Hepatocyte (in vitro differentiated cells): Measurements from ENCODE around the gene KCNJ14. TPM values are rescaled to one million over a fixed set of nuclear protein-coding genes. Genes with fewer than 3 reads are reported as not detected.

ENCODE experiments used
- DNase-seq: peaks from one replicate; pipeline ENCODE4 v3.0.0-alpha.2; 2016; ENCODE audit warnings: low spot score
- H2AFZ ChIP-seq: fragments of 200-600 bp; sonication (generic); 2 replicates; pipeline ENCODE4 v1.6.0; 2016; ENCODE audit warnings: antibody characterized with exemption, mild to moderate bottlenecking
- H3K27ac ChIP-seq: fragments of 200-600 bp; sonication (generic); 2 replicates; pipeline ENCODE4 v1.5.1; 2016; ENCODE audit warnings: mild to moderate bottlenecking
- H3K27me3 ChIP-seq: fragments of 200-600 bp; sonication (generic); 2 replicates; pipeline ENCODE4 v1.6.1; 2016
- H3K36me3 ChIP-seq: fragments of 200-600 bp; sonication (generic); replicated peaks from 2 replicates; pipeline ENCODE4 v1.5.1; 2016; ENCODE audit warnings: low read depth; ENCODE audit not compliant: insufficient read depth
- H3K4me1 ChIP-seq: fragments of 200-600 bp; sonication (generic); 2 replicates; pipeline ENCODE4 v1.5.1; 2016; ENCODE audit warnings: mild to moderate bottlenecking, moderate library complexity; ENCODE audit not compliant: insufficient read depth
- H3K4me2 ChIP-seq: fragments of 200-600 bp; sonication (generic); 2 replicates; pipeline ENCODE4 v1.6.0; 2016
- H3K4me3 ChIP-seq: fragments of 200-600 bp; sonication (generic); 2 replicates; pipeline ENCODE4 v1.5.1; 2016; ENCODE audit warnings: mild to moderate bottlenecking
- H3K79me2 ChIP-seq: fragments of 200-600 bp; sonication (generic); 2 replicates; pipeline ENCODE4 v1.6.0; 2017; ENCODE audit warnings: mild to moderate bottlenecking
- H3K9me2 ChIP-seq: fragments of 200-600 bp; sonication (generic); replicated peaks from 2 replicates; pipeline ENCODE4 v1.6.0; 2017; ENCODE audit warnings: mild to moderate bottlenecking; ENCODE audit not compliant: insufficient read depth
- H3K9me3 ChIP-seq: fragments of 200-600 bp; sonication (generic); 2 replicates; pipeline ENCODE4 v1.5.1; 2016; ENCODE audit warnings: low read depth, mild to moderate bottlenecking
- H4K20me1 ChIP-seq: fragments of 200-600 bp; sonication (generic); 2 replicates; pipeline ENCODE4 v1.6.0; 2016; ENCODE audit warnings: mild to moderate bottlenecking; ENCODE audit not compliant: insufficient read depth, poor library complexity, severe bottlenecking
- EZH2 ChIP-seq: fragments of 200-600 bp; sonication (generic); IDR thresholded peaks from 2 replicates; pipeline ENCODE4 v1.6.1; 2016; ENCODE audit warnings: antibody characterized with exemption, mild to moderate bottlenecking, borderline replicate concordance
- EZH2phosphoT487 ChIP-seq: fragments of 200-600 bp; sonication (generic); IDR thresholded peaks from one replicate; pipeline ENCODE4 v1.6.1; 2018; ENCODE audit warnings: antibody characterized with exemption, mild to moderate bottlenecking, low read depth, moderate library complexity; ENCODE audit not compliant: unreplicated experiment, severe bottlenecking
- WGBS: methylation state at CpG from one replicate; pipeline ENCODE4 v1.1.6; 2016; ENCODE audit warnings: low lambda C conversion rate; ENCODE audit errors: missing lambda C conversion rate; 5-methylcytosine and 5-hydroxymethylcytosine counted together
- polyA plus RNA-seq: library from polyadenylated mRNA; unstranded; fragments of >200 nt; fragmentation: Nextera tagmentation; extraction: Ambion mirVana; gene quantifications from 2 replicates; pipeline ENCODE4 v1.2.1, GENCODE V29; 2016
- total RNA-seq: library from RNA; depleted of rRNA; stranded (reverse); fragments of >200 nt; gene quantifications from 2 replicates; pipeline ENCODE4 v1.2.3, GENCODE V29; 2014
- TF ChIP-seq, protein P1 (sequence below): fragments of 200-600 bp; sonication (generic); IDR thresholded peaks from 2 replicates; pipeline ENCODE4 v1.5.1; 2016; ENCODE audit warnings: antibody characterized with exemption, mild to moderate bottlenecking; ENCODE audit not compliant: poor library complexity

Gene KCNJ14
- total and polyA plus RNA-seq, 2 experiments from 2014 or later, result 0.70 to 1.1 TPM

DNA sequence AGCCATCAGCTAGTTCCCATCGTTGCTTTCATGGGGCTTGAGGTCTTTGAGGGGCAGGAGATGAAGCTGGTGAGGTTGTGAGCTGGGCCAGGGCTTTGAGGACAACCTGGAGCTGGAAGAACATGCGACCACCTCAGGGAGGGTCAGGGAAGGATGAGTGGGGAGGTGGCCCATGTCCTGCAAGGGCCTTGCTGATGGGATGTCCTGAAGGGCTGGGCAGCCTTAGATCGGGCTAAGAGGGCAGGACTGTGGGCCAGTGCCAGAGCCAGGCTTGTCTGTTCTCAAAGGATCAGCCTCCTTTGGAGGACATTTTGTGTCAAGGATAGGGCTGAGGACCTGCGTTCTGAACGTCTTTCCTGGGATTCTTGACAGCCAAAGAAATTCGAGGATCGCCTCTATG, 24.3 kb downstream of the KCNJ14 start:
- no peaks in the 10 kb centered on the region for H3K9me2 ChIP-seq
- no peak for TF ChIP-seq EZH2
- no peak for TF ChIP-seq EZH2phosphoT487
- TF ChIP-seq, protein P1, sequence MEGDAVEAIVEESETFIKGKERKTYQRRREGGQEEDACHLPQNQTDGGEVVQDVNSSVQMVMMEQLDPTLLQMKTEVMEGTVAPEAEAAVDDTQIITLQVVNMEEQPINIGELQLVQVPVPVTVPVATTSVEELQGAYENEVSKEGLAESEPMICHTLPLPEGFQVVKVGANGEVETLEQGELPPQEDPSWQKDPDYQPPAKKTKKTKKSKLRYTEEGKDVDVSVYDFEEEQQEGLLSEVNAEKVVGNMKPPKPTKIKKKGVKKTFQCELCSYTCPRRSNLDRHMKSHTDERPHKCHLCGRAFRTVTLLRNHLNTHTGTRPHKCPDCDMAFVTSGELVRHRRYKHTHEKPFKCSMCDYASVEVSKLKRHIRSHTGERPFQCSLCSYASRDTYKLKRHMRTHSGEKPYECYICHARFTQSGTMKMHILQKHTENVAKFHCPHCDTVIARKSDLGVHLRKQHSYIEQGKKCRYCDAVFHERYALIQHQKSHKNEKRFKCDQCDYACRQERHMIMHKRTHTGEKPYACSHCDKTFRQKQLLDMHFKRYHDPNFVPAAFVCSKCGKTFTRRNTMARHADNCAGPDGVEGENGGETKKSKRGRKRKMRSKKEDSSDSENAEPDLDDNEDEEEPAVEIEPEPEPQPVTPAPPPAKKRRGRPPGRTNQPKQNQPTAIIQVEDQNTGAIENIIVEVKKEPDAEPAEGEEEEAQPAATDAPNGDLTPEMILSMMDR, result no peak
- H4K20me1 ChIP-seq, result no peaks in the 10 kb centered on the region
- no peaks in the 10 kb centered on the region for H3K9me3 ChIP-seq
- no peaks in the 10 kb centered on the region for H3K79me2 ChIP-seq
- 98% methylated on average over 7 of the region's 7 CpGs for WGBS
- no peaks in the 10 kb centered on the region for H3K27me3 ChIP-seq
- DNase-seq, result no peak
- no peak overlapping the region for H3K4me3 ChIP-seq
- H3K36me3 ChIP-seq, result no peaks in the 10 kb centered on the region
- no peak overlapping the region for H3K4me2 ChIP-seq
- no peak overlapping the region for H2AFZ ChIP-seq
- no peak overlapping the region for H3K27ac ChIP-seq
- H3K4me1 ChIP-seq, result no peaks in the 10 kb centered on the region

DNA sequence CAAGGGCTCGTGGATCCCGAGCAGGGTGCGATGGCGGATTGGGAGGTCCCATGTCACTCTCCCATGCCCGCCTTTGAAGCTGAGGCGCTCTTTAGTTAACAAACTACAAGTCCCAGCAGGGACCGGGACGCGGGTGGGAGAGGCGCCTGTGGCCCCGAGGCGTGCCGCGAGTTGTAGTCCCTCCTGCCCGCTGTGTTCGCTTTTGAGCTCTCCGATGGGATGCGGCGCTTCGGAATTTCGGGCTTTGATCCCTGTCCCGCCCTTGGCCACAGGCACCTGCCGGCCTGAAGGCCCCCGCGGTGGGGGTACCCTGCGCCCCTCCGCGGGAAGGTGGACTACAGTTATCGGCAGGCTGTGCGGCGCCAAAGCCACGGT, 24.8 kb downstream of the KCNJ14 start:
- H3K79me2 ChIP-seq, result no peaks in the 10 kb centered on the region
- H4K20me1 ChIP-seq, result no peaks in the 10 kb centered on the region
- H3K4me2 ChIP-seq, result no peak overlapping the region
- H3K9me3 ChIP-seq, result no peaks in the 10 kb centered on the region
- H2AFZ ChIP-seq, result no peak overlapping the region
- H3K4me3 ChIP-seq, result no peak overlapping the region
- DNase-seq, result no peak
- no peak overlapping the region for H3K27ac ChIP-seq
- 94% methylated on average over 31 of the region's 32 CpGs for WGBS
- H3K4me1 ChIP-seq, result no peaks in the 10 kb centered on the region
- no peaks in the 10 kb centered on the region for H3K36me3 ChIP-seq
- TF ChIP-seq, protein P1, result no peak
- no peak for TF ChIP-seq EZH2phosphoT487
- TF ChIP-seq EZH2, result no peak
- H3K9me2 ChIP-seq, result no peaks in the 10 kb centered on the region
- no peaks in the 10 kb centered on the region for H3K27me3 ChIP-seq

DNA sequence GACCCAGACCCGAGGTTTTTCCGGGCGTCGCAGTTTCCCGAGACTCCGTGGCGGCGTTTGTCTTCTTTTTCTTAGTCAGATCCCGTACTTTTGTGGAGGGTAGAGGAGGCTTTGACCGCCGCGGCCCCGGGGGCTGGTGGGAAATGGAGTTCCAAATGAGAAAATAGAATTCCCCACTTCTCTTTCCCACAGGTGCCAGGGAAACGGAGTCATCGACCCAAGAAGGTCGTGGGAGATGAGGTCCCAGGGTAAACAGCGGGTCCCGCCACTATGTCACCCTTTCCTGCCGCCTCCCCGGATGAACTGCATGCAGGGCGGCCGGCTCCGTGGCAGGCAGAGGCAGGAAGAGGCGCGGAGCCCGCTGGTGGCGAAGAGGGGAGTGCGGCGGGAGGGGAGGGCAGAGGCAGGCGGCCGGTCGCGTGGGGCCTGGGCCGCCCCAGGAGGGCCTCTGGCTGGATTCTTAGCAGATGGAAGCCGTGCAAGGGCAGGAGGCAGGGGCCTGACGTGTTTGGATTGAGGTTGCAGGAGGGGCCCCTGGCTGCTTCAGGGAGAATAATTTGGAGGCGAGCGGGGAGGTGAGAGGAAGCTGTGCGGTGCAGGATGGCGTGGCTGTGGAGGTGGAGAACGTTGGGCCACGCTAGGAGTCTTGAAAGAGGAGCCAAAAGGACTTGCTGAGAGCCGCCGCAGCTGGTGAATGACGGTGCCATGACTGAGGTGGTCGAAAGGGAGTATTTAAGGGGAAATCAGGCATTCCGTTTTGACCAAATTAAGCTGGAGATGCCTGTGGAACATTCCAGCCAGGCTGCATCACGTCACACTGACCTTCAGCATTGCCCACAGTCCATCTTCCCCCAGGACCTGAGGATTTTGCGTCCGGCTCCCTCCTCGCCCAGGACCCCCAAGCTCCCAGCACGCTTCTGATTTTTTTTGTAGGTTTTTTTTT, 25.5 kb downstream of the KCNJ14 start:
- Histone ChIP-seq H3K27me3 (no peaks in the 10 kb centered on the region), H3K27ac (no peak overlapping the region), H4K20me1 (no peaks in the 10 kb centered on the region), H3K4me3 (no peak overlapping the region), H3K4me1 (no peaks in the 10 kb centered on the region), H3K4me2 (no peak overlapping the region), H3K36me3 (no peaks in the 10 kb centered on the region), H3K9me3 (no peaks in the 10 kb centered on the region), H2AFZ (no peak overlapping the region), H3K79me2 (no peaks in the 10 kb centered on the region), H3K9me2 (no peaks in the 10 kb centered on the region)
- TF ChIP-seq EZH2phosphoT487, result no peak
- TF ChIP-seq EZH2, result no peak
- TF ChIP-seq, protein P1, result no peak
- DNase-seq, result no peak
- WGBS, result 93% methylated on average over 43 of the region's 52 CpGs
